GM10266 (cell line): Measurements from ENCODE around the gene GRIA3.
"Not testable (repeated sequence)": the region's sequence is repeated elsewhere in the genome, so short reads cannot be mapped to it uniquely, and the experiment has no call there.

Source experiments
- DNase-seq: peaks from one replicate; pipeline ENCODE4 v3.0.0; 2012; ENCODE audit errors: extremely low spot score
- CTCF ChIP-seq: IDR thresholded peaks from 2 replicates; pipeline ENCODE4 v1.5.1; 2012; ENCODE audit warnings: mild to moderate bottlenecking, low read depth; ENCODE audit not compliant: control insufficient read depth, insufficient read depth; ENCODE audit errors: missing control alignments

GRIA3 gene

DNA sequence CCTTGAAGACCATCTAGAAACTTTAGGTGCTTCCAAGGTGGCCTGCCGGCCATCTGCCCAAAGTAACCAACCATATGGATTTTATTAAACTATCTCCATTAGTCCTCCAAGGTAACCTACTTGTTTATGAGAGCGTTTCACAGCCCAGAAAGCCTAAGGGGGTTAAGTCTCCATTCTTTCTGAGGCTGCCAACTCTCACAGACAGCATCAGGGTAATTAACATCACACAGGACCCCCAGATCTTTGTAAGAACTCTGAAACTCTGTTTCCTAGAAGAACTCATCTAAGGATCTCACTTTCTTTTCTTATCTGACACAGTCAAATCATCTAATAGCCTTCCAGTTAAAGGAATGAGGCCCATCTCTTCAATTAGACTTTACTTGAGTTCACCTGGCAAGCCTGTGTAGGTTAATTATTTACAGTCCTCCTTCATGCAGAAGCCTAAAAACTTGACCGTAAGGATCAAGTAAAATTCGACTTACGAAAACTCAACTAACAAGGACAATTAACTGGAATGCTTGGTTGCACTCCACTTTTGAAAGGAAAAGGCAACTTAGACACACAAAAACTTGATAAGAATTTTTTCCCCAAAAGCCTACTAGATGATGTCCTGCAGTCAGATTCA lies 252.5 kb downstream of the GRIA3 start:
- TF ChIP-seq CTCF = no peak
- no peak for DNase-seq

- DNase-seq = not testable (repeated sequence)
These were observed 255.8 kb downstream of the GRIA3 start for GRCh38 chrX:123439926-123440325.

GRCh38 chrX:123442764-123443163 lies 258.7 kb downstream of the GRIA3 start:
- no peak for DNase-seq
- TF ChIP-seq CTCF = no peak

- no peak for DNase-seq
- TF ChIP-seq CTCF = no peak
These were observed 263.4 kb downstream of the GRIA3 start for GRCh38 chrX:123447506-123447905.

DNA sequence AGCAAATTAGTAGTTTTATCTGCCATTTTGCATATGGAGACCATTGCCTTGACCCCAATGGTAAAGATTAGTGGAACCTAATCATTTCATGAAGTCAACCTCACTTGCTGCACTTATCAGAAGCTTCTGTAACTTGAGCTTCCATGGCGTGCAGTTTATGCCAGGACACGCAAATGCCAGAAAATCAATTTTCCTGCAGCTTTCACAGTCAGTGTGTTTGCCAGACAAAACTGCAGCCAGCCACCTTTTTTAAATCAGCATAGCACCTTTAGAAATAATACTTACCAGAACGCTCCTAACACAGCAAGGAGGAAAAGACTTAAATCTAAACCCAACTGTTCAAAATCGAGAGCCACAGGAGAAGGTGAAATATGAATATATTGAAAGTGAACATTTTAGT lies 265.3 kb downstream of the GRIA3 start:
- TF ChIP-seq CTCF = no peak

DNA sequence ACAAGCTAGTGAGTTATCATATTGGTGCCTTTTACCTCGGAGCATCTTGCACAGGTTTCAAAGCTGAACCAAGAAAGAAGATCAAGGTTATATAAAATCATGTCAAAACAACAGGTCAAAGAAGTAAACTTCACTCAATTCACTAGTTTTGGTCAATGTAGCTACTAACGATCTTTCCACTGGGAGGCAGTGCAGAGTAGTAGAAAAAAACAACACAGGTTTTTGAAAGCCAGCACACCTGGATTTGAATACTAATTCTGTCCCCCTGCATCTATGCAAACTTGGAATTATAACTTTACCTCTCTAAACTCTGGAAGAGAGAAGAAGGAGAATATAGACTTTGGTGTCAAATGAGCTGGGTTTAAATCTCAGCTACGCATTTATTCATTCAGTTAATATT lies 266.1 kb downstream of the GRIA3 start:
- peak; percentile 30 for TF ChIP-seq CTCF
- DNase-seq = peak; percentile 4

More for the DNA sequence above, 265.3 kb downstream of the GRIA3 start:
- no peak for DNase-seq

GRCh38 chrX:123454712-123455431 lies 270.8 kb downstream of the GRIA3 start:
- TF ChIP-seq CTCF = no peak
- DNase-seq = no peak
